ENCODE results near the gene EIF4E1B.

Gene EIF4E1B

DNA sequence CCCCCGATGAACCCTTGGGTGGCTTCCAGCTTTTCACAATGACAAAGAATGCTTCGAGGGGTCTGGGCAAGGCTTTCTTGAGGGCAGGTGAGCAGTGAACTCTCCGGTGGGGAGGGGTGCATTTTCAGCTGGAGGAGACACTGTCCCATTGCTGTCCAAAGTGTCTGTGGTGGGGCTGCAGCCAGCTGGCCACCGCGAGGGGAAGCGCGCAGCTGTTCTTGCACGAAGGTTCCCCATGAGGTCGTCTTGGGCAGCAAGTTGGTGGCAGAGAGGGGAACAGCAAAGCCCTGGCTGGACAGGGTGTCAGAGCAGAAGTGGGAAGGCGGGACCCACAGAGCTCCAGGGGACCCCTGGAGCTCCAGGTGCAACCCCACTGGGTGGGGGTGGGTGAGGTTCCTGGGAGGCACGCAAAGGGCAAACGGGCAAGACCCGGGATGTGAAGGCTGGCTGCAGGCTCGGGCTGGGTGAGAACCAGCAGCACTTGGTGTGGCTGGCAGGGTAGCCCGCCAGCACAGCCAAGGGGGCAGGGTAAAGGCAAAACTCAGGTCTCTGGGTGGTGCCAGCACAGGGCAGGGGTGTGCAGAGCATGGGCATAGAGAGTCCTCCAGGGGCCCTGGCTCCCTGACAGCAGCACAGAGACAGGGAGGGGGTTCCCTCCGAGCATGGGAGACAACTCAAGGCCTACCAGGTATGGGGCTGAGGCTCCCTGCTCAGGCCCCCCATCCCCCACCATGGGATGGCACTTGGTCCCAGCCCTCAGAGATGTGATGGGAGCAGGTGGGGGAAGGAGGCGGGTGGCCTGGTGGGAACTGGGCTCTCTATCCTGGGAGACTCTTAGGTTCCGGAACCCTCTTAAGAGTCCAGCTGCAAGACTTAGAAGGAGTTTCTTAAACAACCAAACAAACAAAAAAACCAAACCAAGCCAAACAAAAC, 43.4 kb downstream of the EIF4E1B start:
- Histone ChIP-seq H3K4me1 (peaks cover 20 to 52% (median 47%) of the 10 kb centered on the region in 10 experiments), H4K20me1 (peaks cover 0 to 45% (median 18%) of the 10 kb centered on the region in 11 experiments; a peak in 14 of 22 replicates), H3K4me2 (peak overlapping the region in 10 of 11 experiments; percentile 10 to 94 (median 82); a peak in 18 of 22 replicates), H3K27me3 (peaks cover 0 to 20% (median 4%) of the 10 kb centered on the region in 11 experiments; a peak in 10 of 22 replicates), H3K4me3 (no peak overlapping the region), H3K36me3 (no peaks in the 10 kb centered on the region), H3K9me3 (replicated peaks in 1 of 11) (no peaks in the 10 kb centered on the region), H3K9ac (no peak overlapping the region), H3K27ac (no peak overlapping the region)
- TF ChIP-seq Cebpa-rat (IDR thresholded peaks at IDR 0.05), result no peak

- Histone ChIP-seq H4K20me1 (peaks cover 0 to 46% (median 18%) of the 10 kb centered on the region in 11 experiments; a peak in 14 of 22 replicates), H3K4me1 (peaks cover 20 to 52% (median 47%) of the 10 kb centered on the region in 10 experiments), H3K27ac (no peak overlapping the region), H3K4me3 (no peak overlapping the region), H3K27me3 (peaks cover 5 to 29% (median 12%) of the 10 kb centered on the region in 11 experiments; a peak in 19 of 22 replicates), H3K9me3 (replicated peaks in 1 of 11) (no peaks in the 10 kb centered on the region), H3K9ac (no peak overlapping the region), H3K36me3 (no peaks in the 10 kb centered on the region), H3K4me2 (peak overlapping the region; percentile 25 to 94 (median 83); a peak in 21 of 22 replicates)
- no peak for TF ChIP-seq Cebpa-rat (IDR thresholded peaks at IDR 0.05)
These were observed 44.3 kb downstream of the EIF4E1B start for GRCh38 chr5:176674799-176675198.

GRCh38 chr5:176675676-176676360, 45.3 kb downstream of the EIF4E1B start:
- peak overlapping the region in 6 of 11 experiments; percentile 23 to 54 (median 38); a peak in 11 of 22 replicates for H3K27ac ChIP-seq
- no peak for TF ChIP-seq Cebpa-rat (IDR thresholded peaks at IDR 0.05)
- peak overlapping the region; percentile 70 to 94 (median 83) for H3K4me2 ChIP-seq
- no peaks in the 10 kb centered on the region for H3K36me3 ChIP-seq
- peaks cover 14 to 39% (median 22%) of the 10 kb centered on the region in 11 experiments; a peak in 20 of 22 replicates for H3K27me3 ChIP-seq
- peak overlapping the region in 1 of 10 experiments; percentile 23; a peak in 1 of 20 replicates for H3K4me3 ChIP-seq
- H4K20me1 ChIP-seq, result peaks cover 0 to 36% (median 15%) of the 10 kb centered on the region in 11 experiments; a peak in 14 of 22 replicates
- H3K4me1 ChIP-seq, result peaks cover 20 to 52% (median 47%) of the 10 kb centered on the region in 10 experiments
- no peaks in the 10 kb centered on the region for H3K9me3 ChIP-seq (replicated peaks in 1 of 11)
- peak overlapping the region in 3 of 11 experiments; percentile 0 to 37 (median 3); a peak in 2 of 22 replicates for H3K9ac ChIP-seq

DNA sequence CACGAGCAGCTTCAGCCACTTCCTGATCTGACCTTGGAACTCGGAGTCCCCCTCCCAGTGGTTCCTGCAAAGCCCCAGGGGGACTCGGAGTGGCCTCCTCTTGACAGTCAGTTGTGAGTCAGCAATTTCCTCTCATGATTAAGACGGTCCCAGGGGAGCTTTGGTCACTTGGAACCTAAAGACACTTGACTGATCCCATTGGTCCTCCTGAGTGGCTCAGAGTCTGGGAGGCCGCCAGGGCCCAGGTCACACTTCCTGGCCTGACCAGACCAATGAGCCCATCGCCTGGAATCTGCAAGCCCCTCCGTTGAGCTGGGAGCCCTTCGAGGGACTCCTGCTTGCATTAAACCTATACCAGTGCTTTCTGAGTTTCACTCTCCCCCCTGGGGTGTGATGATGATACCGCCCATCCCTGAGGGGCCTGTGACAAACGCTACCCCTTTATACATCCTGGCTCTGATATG, 45.9 kb downstream of the EIF4E1B start:
- Histone ChIP-seq H3K9me3 (replicated peaks in 1 of 11) (no peaks in the 10 kb centered on the region), H3K4me3 (peak overlapping the region in 2 of 10 experiments; percentile 20 to 23; a peak in 1 of 20 replicates), H4K20me1 (peaks cover 0 to 36% (median 15%) of the 10 kb centered on the region in 11 experiments; a peak in 14 of 22 replicates), H3K27ac (peak overlapping the region in 7 of 11 experiments; percentile 25 to 59 (median 54); a peak in 15 of 22 replicates), H3K36me3 (no peaks in the 10 kb centered on the region), H3K4me2 (peak overlapping the region; percentile 70 to 94 (median 83)), H3K27me3 (peaks cover 17 to 45% (median 27%) of the 10 kb centered on the region in 11 experiments; a peak in 20 of 22 replicates), H3K9ac (peak overlapping the region in 8 of 11 experiments; percentile 0 to 51 (median 16); a peak in 7 of 22 replicates), H3K4me1 (peaks cover 20 to 52% (median 47%) of the 10 kb centered on the region in 10 experiments)
- no peak for TF ChIP-seq Cebpa-rat (IDR thresholded peaks at IDR 0.05)

DNA sequence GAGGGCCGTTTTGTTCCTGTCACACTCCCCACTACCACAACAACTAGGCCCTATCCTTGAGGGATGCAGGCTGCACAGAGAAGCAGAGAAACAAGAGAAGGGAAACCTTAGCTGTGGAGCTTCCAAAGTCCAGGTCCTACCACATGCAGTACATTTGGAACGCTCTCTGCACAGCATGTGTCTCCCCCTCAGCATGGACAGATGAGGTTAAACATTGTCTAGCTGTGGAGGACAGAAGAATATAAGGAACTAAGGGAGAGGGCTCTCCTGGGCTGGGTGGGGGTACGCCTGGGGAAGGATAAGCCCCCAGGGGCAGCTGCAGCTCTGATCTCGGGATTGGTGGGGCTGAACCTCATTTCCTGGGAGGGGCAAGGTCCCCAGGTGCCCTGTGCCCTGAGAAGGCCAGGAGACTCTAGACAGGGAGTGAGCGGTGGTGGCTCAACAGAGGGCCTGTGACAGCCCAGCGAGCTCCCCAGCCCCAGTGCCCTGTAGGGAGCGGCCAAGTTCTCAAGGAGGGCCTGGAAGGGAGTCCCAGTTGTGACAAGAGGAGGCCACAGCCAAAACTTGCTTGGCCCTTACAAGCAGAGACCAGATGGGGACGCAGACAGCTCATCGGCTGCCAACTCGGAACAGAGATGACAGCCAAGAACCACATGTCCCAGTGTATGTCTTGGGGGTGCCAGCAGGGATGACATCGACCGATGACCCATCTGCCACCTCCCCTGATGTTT, 46.9 kb downstream of the EIF4E1B start:
- H4K20me1 ChIP-seq, result peaks cover 0 to 41% (median 15%) of the 10 kb centered on the region in 11 experiments; a peak in 14 of 22 replicates
- peaks cover 17 to 53% (median 31%) of the 10 kb centered on the region in 11 experiments; a peak in 20 of 22 replicates for H3K27me3 ChIP-seq
- H3K36me3 ChIP-seq, result no peaks in the 10 kb centered on the region
- TF ChIP-seq Cebpa-rat (IDR thresholded peaks at IDR 0.05), result no peak
- H3K9ac ChIP-seq, result peak overlapping the region in 5 of 11 experiments; percentile 8 to 37 (median 13); a peak in 3 of 22 replicates
- H3K4me2 ChIP-seq, result peak overlapping the region; percentile 70 to 94 (median 83)
- peaks cover 20 to 52% (median 47%) of the 10 kb centered on the region in 10 experiments for H3K4me1 ChIP-seq
- no peak overlapping the region for H3K4me3 ChIP-seq
- H3K9me3 ChIP-seq (replicated peaks in 1 of 11), result no peaks in the 10 kb centered on the region
- H3K27ac ChIP-seq, result peak overlapping the region in 5 of 11 experiments; percentile 41 to 59 (median 54); a peak in 9 of 22 replicates

- H3K27ac ChIP-seq, result no peak overlapping the region
- no peak overlapping the region for H3K9ac ChIP-seq
- no peak for TF ChIP-seq Cebpa-rat (IDR thresholded peaks at IDR 0.05)
- peaks cover 20 to 51% (median 46%) of the 10 kb centered on the region in 10 experiments for H3K4me1 ChIP-seq
- H3K4me2 ChIP-seq, result peak overlapping the region in 7 of 11 experiments; percentile 74 to 94 (median 84); a peak in 8 of 22 replicates
- no peaks in the 10 kb centered on the region for H3K36me3 ChIP-seq
- no peak overlapping the region for H3K4me3 ChIP-seq
- peaks cover 17 to 52% (median 31%) of the 10 kb centered on the region in 11 experiments; a peak in 20 of 22 replicates for H3K27me3 ChIP-seq
- peaks cover 0 to 42% (median 15%) of the 10 kb centered on the region in 11 experiments; a peak in 14 of 22 replicates for H4K20me1 ChIP-seq
- no peaks in the 10 kb centered on the region for H3K9me3 ChIP-seq (replicated peaks in 1 of 11)
These were observed 48.1 kb downstream of the EIF4E1B start for GRCh38 chr5:176678584-176678983.

DNA sequence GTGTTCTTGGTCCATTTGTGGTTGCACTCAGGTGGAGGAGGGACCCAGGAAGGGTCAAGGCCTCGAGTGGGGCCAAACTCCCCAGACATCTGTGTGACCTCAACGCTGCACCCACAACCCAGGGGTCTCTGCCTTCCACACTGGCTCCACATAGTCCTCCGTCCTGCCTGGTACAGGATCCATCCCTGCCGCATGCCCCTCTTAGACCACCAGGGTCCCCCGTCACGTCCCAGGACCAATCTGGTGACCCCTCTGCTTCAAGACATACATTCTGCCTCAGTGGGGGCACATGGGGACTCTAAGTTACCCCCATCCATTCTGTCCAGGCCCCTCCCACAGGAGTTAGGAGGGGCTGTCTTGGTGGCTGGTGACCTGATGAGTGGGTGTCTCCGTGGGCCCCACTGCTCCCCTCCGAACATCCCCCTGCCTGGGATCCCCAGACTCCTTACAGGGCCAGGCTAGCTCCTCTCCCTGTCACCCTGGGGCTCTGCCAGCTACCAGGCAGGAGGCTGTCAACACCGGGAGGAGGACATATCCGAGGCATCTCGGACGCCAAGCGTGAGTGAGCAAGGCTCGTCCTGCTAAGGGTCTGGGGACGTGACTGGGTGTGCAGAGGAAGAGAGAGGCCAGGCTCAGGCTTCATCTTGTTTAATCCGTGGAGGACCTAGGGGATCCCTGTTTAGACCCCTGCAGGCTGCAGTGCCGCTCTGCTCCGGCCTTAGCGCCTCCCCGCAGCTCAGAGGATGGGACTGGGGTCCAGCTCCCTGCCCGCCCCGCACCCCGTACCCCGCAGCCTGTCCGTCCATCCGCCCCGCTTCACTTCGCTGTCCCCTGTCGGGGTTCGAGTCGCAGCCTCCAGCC, 49.1 kb downstream of the EIF4E1B start:
- TF ChIP-seq Cebpa-rat (IDR thresholded peaks at IDR 0.05), result no peak
- H3K9me3 ChIP-seq (replicated peaks in 1 of 11), result peaks cover under 1 to 8% (median 7%) of the 10 kb centered on the region in 11 experiments; a peak in 18 of 22 replicates
- no peaks in the 10 kb centered on the region for H3K36me3 ChIP-seq
- H3K4me2 ChIP-seq, result no peak overlapping the region
- H4K20me1 ChIP-seq, result peaks cover 0 to 34% (median 10%) of the 10 kb centered on the region in 11 experiments; a peak in 13 of 22 replicates
- H3K4me1 ChIP-seq, result peaks cover 20 to 41% (median 37%) of the 10 kb centered on the region in 10 experiments
- no peak overlapping the region for H3K4me3 ChIP-seq
- no peak overlapping the region for H3K27ac ChIP-seq
- H3K27me3 ChIP-seq, result peaks cover 17 to 46% (median 30%) of the 10 kb centered on the region in 11 experiments; a peak in 20 of 22 replicates
- no peak overlapping the region for H3K9ac ChIP-seq

All from BLaER1 treated with 17β-estradiol and CSF1 and Interleukin-3, amounts not matched to agents 10 nM and 100 nM (cell line).